ES-I3 (cell line): ENCODE measurements around the gene C6orf52.
"Not testable (repeated sequence)": the region's sequence is repeated elsewhere in the genome, so short reads cannot be mapped to it uniquely, and the experiment has no call there.

Experiments
- H3K36me3 ChIP-seq: 2 replicates; pipeline ENCODE4 v1.6.1; 2013; ENCODE audit warnings: mild to moderate bottlenecking, low read length, control low read depth, moderate library complexity; ENCODE audit not compliant: insufficient read depth
- H3K4me1 ChIP-seq: 2 replicates; pipeline ENCODE4 v1.6.1; 2013; ENCODE audit warnings: mild to moderate bottlenecking, control low read depth, low read length; ENCODE audit not compliant: insufficient read depth
- H3K9ac ChIP-seq: 2 replicates; pipeline ENCODE4 v1.6.1; 2013; ENCODE audit warnings: low read depth, mild to moderate bottlenecking, low read length, moderate library complexity
- H3K9me3 ChIP-seq: 2 replicates; pipeline ENCODE4 v1.6.1; 2013; ENCODE audit warnings: mild to moderate bottlenecking, low read length, moderate library complexity; ENCODE audit not compliant: control insufficient read depth, insufficient read depth

C6orf52 gene

DNA sequence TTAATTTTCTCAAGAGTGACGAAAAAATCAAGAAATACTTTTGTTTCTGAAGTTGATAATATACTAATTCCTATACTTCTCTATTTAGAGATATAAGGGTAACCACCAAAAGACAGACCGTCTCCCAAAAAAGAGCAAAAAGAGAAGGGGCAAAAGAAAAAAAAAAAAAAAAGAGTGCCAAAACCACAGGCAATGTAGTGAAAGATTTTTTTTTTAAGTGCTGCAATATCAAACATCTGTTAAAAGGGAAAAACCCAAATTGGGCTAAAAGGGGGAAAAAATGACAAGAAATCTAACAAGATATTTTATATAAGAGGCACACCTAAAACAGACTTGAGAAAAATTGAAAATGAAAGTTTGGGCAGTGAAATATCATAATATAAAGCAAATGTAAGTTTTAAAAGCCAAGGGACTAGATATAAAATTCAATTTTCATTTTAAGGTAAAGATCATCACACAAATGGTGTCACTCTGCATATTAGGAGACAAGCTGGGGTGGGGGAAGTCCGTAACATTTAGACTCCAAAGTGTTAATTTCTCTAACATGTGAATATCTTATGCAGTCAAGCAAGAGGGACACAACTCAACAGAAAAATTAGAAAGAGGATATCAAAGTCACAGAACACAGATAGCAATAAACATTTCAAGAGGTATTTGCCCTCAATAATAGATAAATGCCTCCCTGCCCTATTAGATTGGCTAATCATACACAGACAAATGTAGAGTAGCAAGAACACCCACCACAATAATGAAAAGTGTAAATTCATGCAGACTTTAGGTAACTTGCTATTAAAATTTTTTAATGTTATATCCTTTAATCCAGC, 9.1 kb downstream of the C6orf52 start:
- H3K36me3 ChIP-seq, result no peaks in the 10 kb centered on the region
- no peak overlapping the region for H3K9ac ChIP-seq
- H3K9me3 ChIP-seq, result no peaks in the 10 kb centered on the region
- no peaks in the 10 kb centered on the region; the same call in 1 of the 2 replicates for H3K4me1 ChIP-seq

DNA sequence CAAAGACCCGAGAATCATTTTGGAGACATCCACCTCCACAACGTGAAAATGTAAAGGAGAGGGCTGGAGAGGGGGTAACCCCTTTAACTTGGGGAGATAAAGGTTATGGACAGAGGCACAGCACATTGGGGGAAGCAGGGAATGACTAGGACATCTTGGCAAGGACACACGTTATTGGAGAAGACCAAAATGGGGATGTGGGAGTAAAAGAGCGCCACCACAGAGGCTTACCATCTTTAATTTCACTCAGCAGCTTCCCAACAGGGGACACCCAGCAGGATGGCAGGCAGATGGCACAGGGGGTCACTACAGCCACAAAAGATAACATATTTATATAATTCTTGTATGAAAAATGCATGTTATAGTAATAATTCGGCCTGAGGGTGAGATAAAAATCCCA, 9.8 kb downstream of the C6orf52 start:
- Histone ChIP-seq H3K9me3 (no peaks in the 10 kb centered on the region), H3K9ac (no peak overlapping the region), H3K4me1 (no peaks in the 10 kb centered on the region; the same call in 1 of the 2 replicates), H3K36me3 (no peaks in the 10 kb centered on the region)

DNA sequence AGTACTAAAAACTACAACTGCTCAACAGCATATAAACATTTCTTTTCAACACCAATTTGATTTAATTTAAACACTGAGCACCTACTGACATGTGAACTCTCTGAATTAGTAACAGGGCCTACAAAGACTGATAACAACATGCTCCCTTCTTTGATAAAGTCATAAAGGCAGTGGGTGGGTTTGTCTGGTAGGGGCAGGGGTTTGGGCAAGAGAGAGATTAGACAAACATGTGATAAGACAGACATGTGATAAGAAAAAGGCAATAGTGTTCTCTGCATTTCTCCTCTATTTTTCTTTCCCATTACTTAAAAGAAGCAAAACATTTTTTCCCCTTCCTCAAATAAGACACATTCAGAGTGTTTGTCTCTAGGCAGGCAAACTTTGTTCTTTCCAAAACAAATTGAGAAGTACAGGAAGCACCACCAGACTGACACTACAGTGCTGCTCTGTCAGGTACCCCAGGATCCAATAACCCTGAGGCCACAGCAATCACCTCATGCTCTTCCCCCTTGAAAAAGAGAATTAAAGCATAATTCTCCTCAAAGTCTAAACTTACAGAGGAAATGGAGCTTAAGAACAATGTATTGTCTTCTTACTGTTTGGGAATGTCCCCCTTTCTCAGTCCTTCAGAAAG, 11.9 kb downstream of the C6orf52 start:
- H3K36me3 ChIP-seq, result no peaks in the 10 kb centered on the region
- H3K9ac ChIP-seq, result no peak overlapping the region
- no peaks in the 10 kb centered on the region for H3K9me3 ChIP-seq
- H3K4me1 ChIP-seq, result no peaks in the 10 kb centered on the region; the same call in 1 of the 2 replicates

DNA sequence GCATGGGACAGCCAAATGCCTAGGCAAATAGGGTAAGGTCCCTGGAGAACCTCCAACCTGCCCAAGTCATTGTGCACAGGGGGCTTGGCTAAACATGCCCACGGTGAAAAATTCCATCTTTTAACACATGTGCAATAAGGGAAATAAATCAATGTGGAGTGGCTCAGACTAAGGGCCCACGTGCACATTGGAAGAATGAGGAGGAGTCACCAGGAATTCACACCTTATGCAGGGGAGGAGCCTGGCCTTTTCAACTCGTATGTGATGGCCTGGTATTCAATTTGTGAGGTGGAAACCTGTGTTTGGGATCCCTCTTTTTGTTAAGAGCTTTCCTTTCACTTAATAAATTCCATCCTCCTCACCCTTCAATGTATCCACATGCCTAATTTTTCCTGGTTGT, 12.6 kb downstream of the C6orf52 start:
- Histone ChIP-seq H3K9me3 (no peaks in the 10 kb centered on the region), H3K9ac (no peak overlapping the region), H3K4me1 (no peaks in the 10 kb centered on the region), H3K36me3 (no peaks in the 10 kb centered on the region)

DNA sequence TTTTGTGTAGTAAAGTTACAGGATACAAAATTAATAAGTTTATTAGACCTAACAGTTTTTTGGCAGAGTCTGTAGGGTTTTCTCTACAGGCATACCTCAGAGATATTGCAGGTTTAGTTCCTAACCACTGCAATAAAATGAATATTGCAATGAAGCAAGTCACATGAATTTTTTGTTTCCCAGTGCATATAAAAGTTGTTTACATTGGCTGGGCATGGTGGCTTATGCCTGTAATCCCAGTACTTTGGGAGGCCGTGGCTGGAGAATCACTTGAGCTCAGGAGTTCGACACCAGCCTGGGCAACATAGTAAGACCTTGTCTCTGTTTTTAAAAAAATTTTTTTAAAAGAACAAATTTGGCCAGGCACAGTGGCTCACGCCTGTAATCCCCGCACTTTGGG, 16.0 kb downstream of the C6orf52 start:
- Histone ChIP-seq H3K9me3 (no peaks in the 10 kb centered on the region), H3K36me3 (no peaks in the 10 kb centered on the region), H3K4me1 (no peaks in the 10 kb centered on the region; the same call in 1 of the 2 replicates), H3K9ac (no peak overlapping the region)

DNA sequence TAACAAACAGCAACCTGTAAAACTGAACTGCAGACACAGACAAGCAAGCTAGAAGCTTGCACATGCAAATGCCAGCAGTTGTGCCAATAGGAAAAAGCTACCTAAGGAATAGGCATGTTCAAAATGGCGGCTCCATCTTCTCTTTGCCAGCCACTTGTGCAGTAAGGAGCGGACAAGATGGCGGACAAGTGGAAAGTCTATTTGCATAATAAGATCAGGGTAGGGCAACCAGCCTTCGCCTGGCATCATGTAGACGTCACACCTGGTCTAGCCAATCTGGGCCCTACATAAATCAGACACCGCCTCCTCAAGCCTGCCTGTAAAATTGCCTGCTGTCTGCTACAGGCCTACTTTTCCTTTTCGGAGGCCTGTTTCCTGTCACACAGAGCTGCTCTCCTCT, 18.0 kb downstream of the C6orf52 start:
- H3K4me1 ChIP-seq, result no peaks in the 10 kb centered on the region; the same call in 1 of the 2 replicates
- H3K36me3 ChIP-seq, result no peaks in the 10 kb centered on the region
- no peak overlapping the region for H3K9ac ChIP-seq
- no peaks in the 10 kb centered on the region for H3K9me3 ChIP-seq

DNA sequence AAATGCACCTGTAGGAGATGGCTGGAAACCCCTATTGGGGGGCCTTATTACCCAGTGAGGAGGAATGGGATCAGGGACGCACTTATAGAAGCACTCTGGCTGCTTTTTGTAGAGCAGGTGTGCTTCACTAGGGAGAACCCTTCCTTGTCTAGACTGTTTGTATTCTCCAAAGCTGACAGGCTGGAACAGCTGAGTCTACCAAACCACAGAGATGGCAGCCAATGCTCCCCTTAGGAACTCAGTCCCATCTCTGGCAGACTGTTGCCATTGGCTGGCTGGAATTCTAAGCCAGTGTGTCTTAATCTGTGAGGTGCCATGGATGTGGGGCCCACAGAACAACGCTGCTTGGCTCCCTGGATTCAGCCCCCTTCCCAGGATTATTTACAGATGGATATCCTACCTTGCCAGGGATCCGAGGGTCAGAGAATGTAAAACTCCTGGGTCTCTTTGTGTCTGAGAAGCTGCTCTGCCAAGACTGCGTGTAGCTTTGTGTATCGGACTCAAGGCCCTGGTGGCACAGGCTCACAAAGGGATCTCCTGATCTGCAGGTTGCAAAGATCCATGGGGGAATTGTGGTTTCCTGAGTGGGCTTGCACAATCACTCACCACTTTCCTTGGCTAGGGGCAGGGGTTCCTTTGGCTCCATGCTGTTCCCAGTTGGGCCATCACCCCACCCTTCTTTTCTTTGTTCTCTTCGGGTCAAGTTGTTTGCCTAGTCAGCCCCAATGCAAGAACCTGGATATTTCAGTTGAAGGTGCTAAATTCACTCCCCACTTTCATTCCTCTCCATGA, 26.1 kb downstream of the C6orf52 start:
- Histone ChIP-seq H3K9me3 (no peaks in the 10 kb centered on the region; the same call in 1 of the 2 replicates), H3K36me3 (no peaks in the 10 kb centered on the region), H3K9ac (no peak overlapping the region), H3K4me1 (no peaks in the 10 kb centered on the region)

DNA sequence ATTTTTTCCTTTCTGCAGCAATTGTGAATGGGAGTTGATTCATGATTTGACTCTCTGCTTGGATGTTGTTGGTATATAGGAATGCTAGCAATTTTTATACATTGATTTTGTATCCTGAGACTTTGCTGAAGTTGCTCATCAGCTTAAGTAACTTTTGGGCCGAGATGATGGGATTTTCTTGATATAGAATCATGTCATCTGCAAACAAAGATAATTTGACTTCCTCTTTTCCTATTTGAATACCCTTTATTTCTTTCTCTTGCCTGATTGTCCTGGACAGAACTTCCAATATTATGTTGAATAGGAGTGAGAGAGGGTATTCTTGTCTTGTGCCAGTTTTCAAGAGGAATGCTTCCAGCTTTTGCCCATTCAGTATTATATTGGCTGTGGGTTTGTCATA, 28.8 kb downstream of the C6orf52 start:
- not testable (repeated sequence) for H3K36me3 ChIP-seq, H3K9me3 ChIP-seq, H3K4me1 ChIP-seq, H3K9ac ChIP-seq

DNA sequence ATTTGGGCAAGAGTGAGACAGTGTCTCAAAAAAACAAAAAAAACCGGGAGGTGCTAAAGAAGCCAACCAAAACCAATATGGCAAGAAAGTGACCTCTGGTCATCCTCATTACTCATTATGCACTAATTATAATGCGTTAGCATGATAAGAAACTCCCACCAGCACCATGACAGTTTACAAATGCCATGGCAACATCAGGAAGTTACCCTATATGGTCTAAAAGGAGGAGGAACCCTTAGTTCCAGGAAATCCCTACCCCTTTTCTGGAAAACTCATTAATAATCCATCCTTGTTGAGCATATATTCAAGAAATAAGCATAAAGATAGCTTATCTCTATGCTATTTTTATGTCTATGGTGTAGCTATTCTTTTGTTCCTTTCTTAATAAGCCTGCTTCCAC, 31.7 kb downstream of the C6orf52 start:
- Histone ChIP-seq H3K36me3 (no peaks in the 10 kb centered on the region), H3K9me3 (no peaks in the 10 kb centered on the region; the same call in 1 of the 2 replicates), H3K4me1 (no peaks in the 10 kb centered on the region), H3K9ac (no peak overlapping the region)

DNA sequence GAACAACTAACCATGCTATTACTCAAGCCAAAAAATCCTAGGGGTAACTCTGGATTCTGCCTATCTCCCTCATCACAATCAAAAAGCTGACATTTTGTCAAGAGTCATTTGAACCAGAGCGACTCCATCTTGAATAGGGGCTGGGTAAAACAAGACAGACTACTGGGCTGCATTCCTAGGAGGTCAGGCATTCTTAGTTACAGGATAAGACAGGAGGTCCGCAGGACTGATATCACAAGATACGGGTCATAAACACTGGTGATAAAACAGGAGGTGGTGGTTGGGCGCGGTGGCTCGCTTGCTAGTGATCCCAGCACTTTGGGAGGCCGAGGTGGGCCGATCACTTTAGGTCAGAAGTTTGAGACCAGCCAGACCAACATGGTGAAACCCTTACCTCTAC, 32.2 kb downstream of the C6orf52 start:
- H3K4me1 ChIP-seq, result no peaks in the 10 kb centered on the region
- H3K9ac ChIP-seq, result no peak overlapping the region
- no peaks in the 10 kb centered on the region for H3K36me3 ChIP-seq
- no peaks in the 10 kb centered on the region; the same call in 1 of the 2 replicates for H3K9me3 ChIP-seq

DNA sequence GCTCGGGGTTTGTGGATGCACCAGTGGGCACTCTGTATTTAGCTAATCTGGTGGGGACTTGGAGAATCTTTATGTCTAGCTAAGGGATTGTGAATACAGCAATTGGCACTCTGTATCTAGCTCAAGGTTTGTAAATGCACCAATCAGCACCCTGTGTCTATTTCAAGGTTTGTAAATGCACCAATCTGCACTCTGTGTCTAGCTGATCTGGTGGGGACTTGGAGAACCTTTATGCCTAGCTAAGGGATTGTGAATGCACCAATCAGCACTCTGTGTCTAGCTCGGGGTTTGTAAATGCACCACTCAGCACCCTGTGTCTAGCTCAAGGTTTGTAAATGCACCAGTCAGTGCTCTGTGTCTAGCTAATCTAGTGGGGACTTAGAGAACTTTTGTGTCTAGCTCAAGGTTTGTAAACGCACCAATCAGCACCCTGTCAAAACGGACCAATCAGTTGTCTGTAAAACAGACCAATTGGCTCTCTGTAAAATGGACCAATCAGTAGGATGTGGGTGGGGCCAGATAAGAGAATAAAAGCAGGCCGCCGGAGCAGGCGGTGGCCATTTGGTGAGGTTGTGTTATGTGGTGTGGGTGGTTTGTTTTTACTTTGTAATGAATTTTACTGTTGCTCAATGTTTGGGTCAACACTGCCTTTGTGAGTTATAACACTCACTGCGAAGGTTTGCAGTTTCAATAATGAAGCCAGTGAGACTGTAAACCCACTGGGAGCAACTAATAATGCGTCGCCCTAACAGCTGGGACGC, 33.8 kb downstream of the C6orf52 start:
- H3K36me3 ChIP-seq, H3K9me3 ChIP-seq, H3K4me1 ChIP-seq: not testable (repeated sequence)
- peak overlapping the region; percentile 47; the same call in 1 of the 2 replicates for H3K9ac ChIP-seq

DNA sequence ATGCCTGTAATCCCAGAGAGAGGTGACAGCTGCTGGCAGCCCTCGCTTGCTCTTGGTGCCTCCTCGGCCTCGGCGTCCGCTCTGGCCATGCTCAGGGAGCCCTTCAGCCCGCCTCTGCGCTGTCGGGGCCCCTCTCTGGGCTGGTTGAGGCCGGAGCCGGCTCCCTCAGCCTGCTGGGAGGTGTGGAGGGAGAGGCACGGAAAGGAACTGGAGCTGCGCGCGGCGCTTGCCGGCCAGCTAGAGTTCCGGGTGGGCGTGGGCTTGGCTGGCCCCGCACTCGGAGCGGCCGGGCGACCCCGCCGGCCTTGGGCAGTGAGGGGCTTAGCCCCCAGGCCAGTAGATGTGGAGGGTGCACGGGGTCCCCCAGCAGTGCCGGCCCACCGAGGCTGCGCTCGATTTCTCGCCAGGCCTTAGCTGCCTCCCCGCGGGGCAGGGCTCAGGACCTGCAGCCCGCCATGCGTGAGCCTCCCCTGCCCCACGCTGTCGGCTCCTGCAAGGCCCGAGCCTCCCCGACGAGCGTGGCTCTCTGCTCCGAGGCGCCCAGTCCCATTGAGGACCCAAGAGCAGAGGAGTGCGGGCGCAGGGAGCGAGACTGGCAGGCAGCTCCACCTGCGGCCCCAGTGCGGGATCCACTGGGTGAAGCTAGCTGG, 34.6 kb downstream of the C6orf52 start:
- Histone ChIP-seq H3K4me1 (no peaks in the 10 kb centered on the region), H3K36me3 (no peaks in the 10 kb centered on the region), H3K9me3 (no peaks in the 10 kb centered on the region), H3K9ac (peak overlapping the region; percentile 47; the same call in 1 of the 2 replicates)

DNA sequence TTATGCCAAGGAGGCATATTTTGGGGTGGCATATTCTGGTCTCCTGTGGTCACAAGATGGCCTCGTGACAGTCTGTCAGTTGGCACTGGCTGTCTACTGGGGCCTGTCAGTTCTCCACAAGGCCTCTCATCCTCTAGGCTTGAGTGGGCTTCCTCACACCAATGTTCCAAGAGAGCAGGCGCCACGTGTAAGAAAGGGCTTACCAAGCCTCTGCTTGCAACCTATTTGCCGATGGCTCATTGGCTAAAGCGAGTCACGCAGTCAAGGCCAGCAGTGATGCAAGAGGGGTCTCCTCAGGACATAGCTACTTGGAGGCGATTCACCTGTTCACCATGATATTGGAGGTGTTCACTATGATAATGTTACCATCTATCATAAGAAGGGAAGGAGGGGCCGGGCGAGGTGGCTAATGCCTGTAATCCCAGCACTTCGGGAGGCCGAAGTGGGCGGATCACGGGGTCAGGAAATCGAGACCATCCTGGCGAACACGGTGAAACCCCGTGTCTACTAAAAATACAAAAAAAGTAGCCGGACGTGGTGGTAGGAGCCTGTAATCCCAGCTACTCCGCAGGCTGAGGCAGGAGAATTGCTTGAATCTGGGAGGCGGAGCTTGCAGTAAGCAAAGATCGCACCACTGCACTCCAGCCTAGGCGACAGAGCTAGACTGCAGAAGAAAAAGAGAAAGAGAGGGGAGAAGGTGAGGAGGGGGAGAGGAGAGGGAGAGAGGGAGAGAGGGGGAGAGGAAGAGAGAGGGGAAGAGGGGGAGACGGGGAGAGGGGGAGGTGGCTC, 35.3 kb downstream of the C6orf52 start:
- H3K9ac ChIP-seq, result no peak overlapping the region; the same call in 1 of the 2 replicates
- H3K4me1 ChIP-seq, result no peaks in the 10 kb centered on the region
- no peaks in the 10 kb centered on the region for H3K36me3 ChIP-seq
- H3K9me3 ChIP-seq, result no peaks in the 10 kb centered on the region
